Activated B cell treated with CpG ODN at 0.5 μM for 24 hours (primary cell): ENCODE data around the gene RTTN. TPM values are rescaled to one million over a fixed set of nuclear protein-coding genes. Genes with fewer than 3 reads are reported as not detected.

Experiments
- ATAC-seq: fragments of 200-7000 bp; cut with Tn5 transposase; one replicate; pipeline ENCODE4 v1.10.0; 2021; ENCODE audit warnings: low read depth, mild to moderate bottlenecking, moderate library complexity
- CTCF ChIA-PET: fragments of 350-600 bp; sonication (Branson Sonifier 250); formaldehyde crosslinking; loops from one replicate; lab custom pipeline; 2021; ENCODE audit warnings: antibody characterized with exemption; lab: Charles Lee
- POLR2A ChIA-PET: fragments of 350-600 bp; sonication (Branson Sonifier 250); formaldehyde crosslinking; loops from one replicate; lab custom pipeline; 2021; ENCODE audit warnings: antibody characterized with exemption; lab: Charles Lee
- DNase-seq: peaks from one replicate; pipeline ENCODE4 v3.0.0; 2022
- H3K27ac Mint-ChIP-seq: one replicate; pipeline ENCODE4 v1.8.0; 2020; ENCODE audit warnings: mixed read lengths
- H3K27me3 Mint-ChIP-seq: one replicate; pipeline ENCODE4 v1.8.0; 2021; ENCODE audit warnings: mixed read lengths
- H3K36me3 Mint-ChIP-seq: one replicate; pipeline ENCODE4 v1.8.0; 2021; ENCODE audit warnings: low read depth, mixed read lengths
- H3K4me1 Mint-ChIP-seq: one replicate; pipeline ENCODE4 v1.8.0; 2021; ENCODE audit warnings: mixed read lengths
- H3K4me3 Mint-ChIP-seq: one replicate; pipeline ENCODE4 v1.8.0; 2020; ENCODE audit warnings: mild to moderate bottlenecking, mixed read lengths
- H3K9me3 Mint-ChIP-seq: one replicate; pipeline ENCODE4 v1.8.0; 2020; ENCODE audit warnings: mixed read lengths
- CTCF ChIP-seq: fragments of 200-600 bp; IDR thresholded peaks from one replicate; pipeline ENCODE4 v1.8.0; 2022; ENCODE audit warnings: antibody characterized with exemption, mild to moderate bottlenecking
- intact Hi-C: fragments of 100-400 bp; cut with micrococcal nuclease; formaldehyde crosslinking; loops from one replicate; pipeline ENCODE4 v1.15.1; 2024
- total RNA-seq: library from RNA; stranded (reverse); gene quantifications from 2 replicates; pipeline ENCODE4 v1.2.3, GENCODE V29; 2022

The RTTN gene
- total RNA-seq, 1 donor from 2014 or later: 25.9 TPM

GRCh38 chr18:70025580-70025979 is 179.9 kb downstream of the RTTN start:
- H3K27ac Mint-ChIP-seq: no peak overlapping the region
- peaks cover 6% of the 10 kb centered on the region for H3K4me1 Mint-ChIP-seq
- no peak for DNase-seq
- H3K36me3 Mint-ChIP-seq: peaks cover 68% of the 10 kb centered on the region
- CTCF ChIA-PET: no interaction called here
- TF ChIP-seq CTCF: no peak
- no peak overlapping the region for H3K4me3 Mint-ChIP-seq
- no peak for ATAC-seq
- intact Hi-C loops: no loop called here
- H3K9me3 Mint-ChIP-seq: no peaks in the 10 kb centered on the region
- H3K27me3 Mint-ChIP-seq: no peaks in the 10 kb centered on the region
- POLR2A ChIA-PET: no interaction called here

- intact Hi-C loops: no loop called here
- no peaks in the 10 kb centered on the region for H3K9me3 Mint-ChIP-seq
- peaks cover 66% of the 10 kb centered on the region for H3K36me3 Mint-ChIP-seq
- ChIA-PET POLR2A (no interaction called here), CTCF (no interaction called here)
- no peak overlapping the region for H3K4me3 Mint-ChIP-seq
- DNase-seq: no peak
- peaks cover 6% of the 10 kb centered on the region for H3K4me1 Mint-ChIP-seq
- no peak for TF ChIP-seq CTCF
- H3K27me3 Mint-ChIP-seq: no peaks in the 10 kb centered on the region
- H3K27ac Mint-ChIP-seq: no peak overlapping the region
- no peak for ATAC-seq
These were observed 180.7 kb downstream of the RTTN start for GRCh38 chr18:70024829-70025228.

DNA sequence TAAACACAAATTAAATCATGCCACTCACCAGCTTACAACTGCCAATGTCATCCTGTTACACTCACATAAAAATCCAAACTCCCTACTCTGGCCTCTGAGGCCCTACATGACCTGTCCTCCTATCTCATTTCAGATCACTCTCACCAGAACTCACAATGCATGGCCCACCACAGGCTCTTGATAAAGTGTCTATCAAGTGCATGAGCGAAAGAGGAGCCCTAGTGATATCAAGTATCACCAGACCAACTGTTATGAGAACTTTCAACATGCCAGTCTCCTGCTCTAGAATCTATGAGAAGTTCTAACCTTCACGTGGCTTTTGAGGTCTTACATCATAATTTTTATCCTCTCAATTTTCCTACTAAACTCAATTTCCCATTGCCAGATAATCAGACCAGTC is 181.4 kb downstream of the RTTN start:
- Mint-ChIP-seq H3K27me3 (no peaks in the 10 kb centered on the region), H3K27ac (no peak overlapping the region), H3K9me3 (no peaks in the 10 kb centered on the region), H3K36me3 (peaks cover 69% of the 10 kb centered on the region), H3K4me3 (no peak overlapping the region), H3K4me1 (peaks cover 6% of the 10 kb centered on the region)
- CTCF ChIA-PET: no interaction called here
- intact Hi-C loops: no loop called here
- no peak for ATAC-seq
- no peak for TF ChIP-seq CTCF
- no peak for DNase-seq
- POLR2A ChIA-PET: no interaction called here

GRCh38 chr18:70022636-70023035 is 182.9 kb downstream of the RTTN start:
- H3K27me3 Mint-ChIP-seq: no peaks in the 10 kb centered on the region
- H3K27ac Mint-ChIP-seq: no peak overlapping the region
- H3K9me3 Mint-ChIP-seq: no peaks in the 10 kb centered on the region
- peaks cover 69% of the 10 kb centered on the region for H3K36me3 Mint-ChIP-seq
- no peak for TF ChIP-seq CTCF
- DNase-seq: no peak
- POLR2A ChIA-PET: no interaction called here
- intact Hi-C loops: no loop called here
- ATAC-seq: no peak
- no peak overlapping the region for H3K4me3 Mint-ChIP-seq
- H3K4me1 Mint-ChIP-seq: no peaks in the 10 kb centered on the region
- CTCF ChIA-PET: no interaction called here

GRCh38 chr18:70021498-70021897 is 184.0 kb downstream of the RTTN start:
- Mint-ChIP-seq H3K4me1 (no peaks in the 10 kb centered on the region), H3K27ac (no peak overlapping the region), H3K4me3 (no peak overlapping the region), H3K9me3 (no peaks in the 10 kb centered on the region), H3K27me3 (no peaks in the 10 kb centered on the region), H3K36me3 (peaks cover 73% of the 10 kb centered on the region)
- ChIA-PET POLR2A (no interaction called here), CTCF (no interaction called here)
- ATAC-seq (no peak), DNase-seq (no peak)
- intact Hi-C loops: no loop called here
- TF ChIP-seq CTCF: no peak
